A549 (cell line): Measurements from ENCODE around the gene DHX15. TPM values are rescaled to one million over a fixed set of nuclear protein-coding genes. Genes with fewer than 3 reads are reported as not detected.

Experiments
- ATAC-seq, 2 experiments: fragments of 200-7000 bp in 1 of 2; fragments of >200 bp in 1 of 2; cut with Nextera tagmentation in 1 of 2; cut with Tn5 transposase in 1 of 2; 3 replicates each; pipeline versions ENCODE4 v1.8.0 to v1.9.1; 2018 to 2020; ENCODE audit warnings: mild to moderate bottlenecking in 1 of 2, moderate library complexity in 1 of 2
- CTCF ChIA-PET: fragments of 300-600 bp; sonication (Branson Sonifier 250); formaldehyde crosslinking; extraction: SDS; loops from one replicate; lab custom pipeline; 2021; ENCODE audit warnings: antibody characterized with exemption, inconsistent platforms; lab: Yijun Ruan, JAX
- POLR2A ChIA-PET: fragments of 350-600 bp; formaldehyde crosslinking; extraction: SDS; loops from one replicate; lab custom pipeline; 2021; ENCODE audit warnings: antibody characterized with exemption, inconsistent platforms; lab: Yijun Ruan, JAX
- DNase-seq, 2 experiments: peaks; one replicate each; pipeline versions ENCODE4 v3.0.0 to v3.0.0-alpha.2; 2011 to 2016; ENCODE audit warnings: low read depth in 1 of 2, low spot score in 1 of 2
- FAIRE-seq: peaks from 2 replicates; lab custom pipeline; 2011; peaks lifted over from hg19 to GRCh38; lab: Jason Lieb, UNC
- H3K27ac ChIP-seq, 2 experiments: fragments of >200 bp; sonication (Bioruptor Twin); formaldehyde crosslinking; 3 replicates each; pipeline ENCODE4 v1.5.1; 2016 to 2017
- H3K4me1 ChIP-seq: fragments of >200 bp; sonication (Bioruptor Twin); formaldehyde crosslinking; 3 replicates; pipeline ENCODE4 v1.6.1; 2016
- H3K4me2 ChIP-seq: fragments of >200 bp; sonication (Bioruptor Twin); formaldehyde crosslinking; 3 replicates; pipeline ENCODE4 v1.6.1; 2016
- H3K4me3 ChIP-seq: fragments of >200 bp; sonication (Bioruptor Twin); formaldehyde crosslinking; 3 replicates; pipeline ENCODE4 v1.5.1; 2016
- H3K9me3 ChIP-seq: fragments of >200 bp; sonication (Bioruptor Twin); formaldehyde crosslinking; 3 replicates; pipeline ENCODE4 v1.6.1; 2016
- CBX8 ChIP-seq: fragments of 200-600 bp; sonication (generic); IDR thresholded peaks from 2 replicates; pipeline ENCODE4 v1.6.1; 2016
- EHMT2 ChIP-seq: fragments of 200-600 bp; sonication (generic); IDR thresholded peaks from 2 replicates; pipeline ENCODE4 v1.6.1; 2016; ENCODE audit warnings: antibody characterized with exemption, low read depth, mild to moderate bottlenecking, moderate library complexity
- EP300 ChIP-seq, 2 experiments: fragments of >200 bp; sonication (Bioruptor Twin); formaldehyde crosslinking; IDR thresholded peaks; 2 replicates in 1 of 2; 3 replicates in 1 of 2; pipeline ENCODE4 v1.6.1; 2016 to 2017
- ESRRA ChIP-seq: fragments of 150-350 bp; IDR thresholded peaks from 2 replicates; pipeline ENCODE4 v1.6.1; 2014; ENCODE audit warnings: mild to moderate bottlenecking, low read length, borderline replicate concordance
- FOSB ChIP-seq: fragments of 250-450 bp; sonication (Bioruptor Pico); IDR thresholded peaks from 2 replicates; pipeline ENCODE4 v1.5.0; 2020; ENCODE audit warnings: mild to moderate bottlenecking, moderate library complexity
- GATA3 ChIP-seq: IDR thresholded peaks from 2 replicates; pipeline ENCODE4 v1.6.1; 2012; ENCODE audit warnings: borderline replicate concordance
- JUN ChIP-seq, 2 experiments: fragments of >200 bp; sonication (Bioruptor Twin); formaldehyde crosslinking; IDR thresholded peaks; 2 replicates in 1 of 2; 3 replicates in 1 of 2; pipeline ENCODE4 v1.6.1; 2016 to 2017
- MAFK ChIP-seq: fragments of 450-650 bp; IDR thresholded peaks from 2 replicates; pipeline ENCODE4 v1.6.1; 2014; ENCODE audit not compliant: partially characterized antibody
- MAZ ChIP-seq: fragments of 150-350 bp; IDR thresholded peaks from 2 replicates; pipeline ENCODE4 v1.6.1; 2014; ENCODE audit warnings: antibody characterized with exemption, low read depth, low read length, borderline replicate concordance
- MYC ChIP-seq: IDR thresholded peaks from 2 replicates; pipeline ENCODE4 v1.6.1; 2012; ENCODE audit warnings: mild to moderate bottlenecking, inconsistent platforms, low read length, improper control_type of control experiment, borderline replicate concordance
- PHF8 ChIP-seq: fragments of 200-600 bp; sonication (generic); IDR thresholded peaks from 2 replicates; pipeline ENCODE4 v1.6.1; 2016; ENCODE audit warnings: low read depth, mild to moderate bottlenecking, antibody characterized with exemption, moderate library complexity, borderline replicate concordance
- POLR2A ChIP-seq: IDR thresholded peaks from 2 replicates; pipeline ENCODE4 v1.6.1; 2012; ENCODE audit warnings: mild to moderate bottlenecking, low read length
- POLR2AphosphoS2 ChIP-seq: conservative IDR thresholded peaks from 2 replicates; pipeline ENCODE4 v1.6.1; 2012; ENCODE audit warnings: low read length, improper control_type of control experiment, inconsistent platforms
- ZC3H11A ChIP-seq: fragments of 450-650 bp; IDR thresholded peaks from 2 replicates; pipeline ENCODE4 v1.6.1; 2014; ENCODE audit warnings: antibody characterized with exemption, mild to moderate bottlenecking
- ZFP36 ChIP-seq: fragments of 450-650 bp; IDR thresholded peaks from 2 replicates; pipeline ENCODE4 v1.6.1; 2014; ENCODE audit warnings: borderline replicate concordance; ENCODE audit not compliant: partially characterized antibody
- ZNF302 ChIP-seq: fragments of 250-450 bp; sonication (Bioruptor Pico); IDR thresholded peaks from 2 replicates; pipeline ENCODE4 v1.9.0; 2021; ENCODE audit warnings: inconsistent platforms, mild to moderate bottlenecking, moderate library complexity
- ZSCAN20 ChIP-seq: fragments of 250-450 bp; sonication (Bioruptor Pico); IDR thresholded peaks from 2 replicates; pipeline ENCODE4 v1.8.0; 2022; ENCODE audit warnings: mild to moderate bottlenecking, moderate library complexity
- WGBS: methylation state at CpG from one replicate; pipeline ENCODE4 v1.1.6; 2017; ENCODE audit errors: missing lambda C conversion rate; 5-methylcytosine and 5-hydroxymethylcytosine counted together
- polyA plus RNA-seq, 4 experiments: library from polyadenylated mRNA; depleted of rRNA in 3 of 4; stranded (reverse); fragments of >200 nt; fragmentation: RNase III in 1 of 4; extraction: RNeasy Plus Mini Kit Qiagen cat#74134 plus additional on column Dnase treatment in 1 of 4; gene quantifications; 2 replicates in 3 of 4; 3 replicates in 1 of 4; pipeline ENCODE4 v1.2.3, GENCODE V29; 2011 to 2017
- TF ChIP-seq, protein P1 (sequence below): fragments of 250-450 bp; sonication (Bioruptor Pico); IDR thresholded peaks from 2 replicates; pipeline ENCODE4 v1.5.0; 2020; ENCODE audit warnings: low read depth, mild to moderate bottlenecking, moderate library complexity
- TF ChIP-seq, protein P2 (sequence below): IDR thresholded peaks from 2 replicates; pipeline ENCODE4 v1.6.1; 2012; ENCODE audit warnings: low read depth, borderline replicate concordance
- TF ChIP-seq, protein P3 (sequence below): fragments of 200-600 bp; sonication (generic); IDR thresholded peaks from 2 replicates; pipeline ENCODE4 v1.6.1; 2016; ENCODE audit warnings: antibody characterized with exemption, mild to moderate bottlenecking, moderate library complexity
- TF ChIP-seq, protein P4 (sequence below): fragments of >200 bp; sonication (Bioruptor Twin); formaldehyde crosslinking; IDR thresholded peaks from 2 replicates; pipeline ENCODE4 v1.6.1; 2016
- TF ChIP-seq, protein P5 (sequence below): fragments of 250-450 bp; sonication (Bioruptor Pico); IDR thresholded peaks from 2 replicates; pipeline ENCODE4 v1.5.0; 2021; ENCODE audit warnings: mild to moderate bottlenecking, moderate library complexity, borderline replicate concordance

The DHX15 gene
- polyA plus RNA-seq, 2 of the 4 experiments (the other 2 are of a cell fraction): 154 to 189 TPM

DNA sequence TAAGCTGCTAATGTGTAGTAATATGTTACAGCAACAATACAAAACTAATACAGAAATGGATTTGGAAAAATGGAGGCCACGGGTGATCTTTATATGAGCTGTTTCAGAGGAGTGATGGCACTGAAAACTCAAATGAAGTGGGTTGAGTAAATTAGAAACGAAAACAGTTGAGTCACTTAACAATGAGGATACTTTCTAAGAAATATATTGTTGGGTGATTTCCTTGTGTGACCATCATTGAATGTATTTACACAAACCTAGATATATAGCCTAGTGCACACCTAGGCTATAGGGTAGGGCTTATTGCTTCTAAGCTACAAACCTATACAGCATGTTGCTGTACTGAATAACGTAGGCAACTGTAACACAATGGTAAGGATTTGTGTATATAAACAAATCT is 30.5 kb upstream of the DHX15 start:
- ATAC-seq: no peak
- POLR2A ChIA-PET: no interaction called here

DNA sequence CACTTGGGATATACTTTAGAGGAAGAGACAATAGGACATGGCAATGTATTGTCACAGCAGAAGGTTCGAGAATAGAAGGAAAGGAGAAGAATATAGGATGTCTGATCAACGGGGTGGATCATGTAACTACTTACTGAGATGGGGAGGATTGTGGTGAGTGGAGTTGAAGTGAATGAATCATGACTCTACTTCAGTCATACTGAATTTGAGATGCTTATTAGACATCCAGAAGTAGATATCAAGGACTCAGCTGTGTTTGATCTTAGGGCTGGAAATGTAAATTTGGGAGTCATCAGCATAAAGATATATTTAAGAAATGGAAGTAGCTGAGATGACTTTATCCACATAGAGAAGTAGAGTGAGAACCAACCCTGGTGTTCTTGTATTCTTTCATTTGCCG is 29.1 kb upstream of the DHX15 start:
- TF ChIP-seq EHMT2: no peak
- no peak for TF ChIP-seq JUN (IDR thresholded peaks at IDR 0.05)
- TF ChIP-seq, protein P1, sequence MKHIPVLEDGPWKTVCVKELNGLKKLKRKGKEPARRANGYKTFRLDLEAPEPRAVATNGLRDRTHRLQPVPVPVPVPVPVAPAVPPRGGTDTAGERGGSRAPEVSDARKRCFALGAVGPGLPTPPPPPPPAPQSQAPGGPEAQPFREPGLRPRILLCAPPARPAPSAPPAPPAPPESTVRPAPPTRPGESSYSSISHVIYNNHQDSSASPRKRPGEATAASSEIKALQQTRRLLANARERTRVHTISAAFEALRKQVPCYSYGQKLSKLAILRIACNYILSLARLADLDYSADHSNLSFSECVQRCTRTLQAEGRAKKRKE: no peak
- TF ChIP-seq, protein P2, sequence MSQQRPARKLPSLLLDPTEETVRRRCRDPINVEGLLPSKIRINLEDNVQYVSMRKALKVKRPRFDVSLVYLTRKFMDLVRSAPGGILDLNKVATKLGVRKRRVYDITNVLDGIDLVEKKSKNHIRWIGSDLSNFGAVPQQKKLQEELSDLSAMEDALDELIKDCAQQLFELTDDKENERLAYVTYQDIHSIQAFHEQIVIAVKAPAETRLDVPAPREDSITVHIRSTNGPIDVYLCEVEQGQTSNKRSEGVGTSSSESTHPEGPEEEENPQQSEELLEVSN: no peak
- no peak for TF ChIP-seq POLR2AphosphoS2
- no peak for TF ChIP-seq MAFK
- TF ChIP-seq FOSB: no peak
- no peak for TF ChIP-seq CBX8
- TF ChIP-seq, protein P3, sequence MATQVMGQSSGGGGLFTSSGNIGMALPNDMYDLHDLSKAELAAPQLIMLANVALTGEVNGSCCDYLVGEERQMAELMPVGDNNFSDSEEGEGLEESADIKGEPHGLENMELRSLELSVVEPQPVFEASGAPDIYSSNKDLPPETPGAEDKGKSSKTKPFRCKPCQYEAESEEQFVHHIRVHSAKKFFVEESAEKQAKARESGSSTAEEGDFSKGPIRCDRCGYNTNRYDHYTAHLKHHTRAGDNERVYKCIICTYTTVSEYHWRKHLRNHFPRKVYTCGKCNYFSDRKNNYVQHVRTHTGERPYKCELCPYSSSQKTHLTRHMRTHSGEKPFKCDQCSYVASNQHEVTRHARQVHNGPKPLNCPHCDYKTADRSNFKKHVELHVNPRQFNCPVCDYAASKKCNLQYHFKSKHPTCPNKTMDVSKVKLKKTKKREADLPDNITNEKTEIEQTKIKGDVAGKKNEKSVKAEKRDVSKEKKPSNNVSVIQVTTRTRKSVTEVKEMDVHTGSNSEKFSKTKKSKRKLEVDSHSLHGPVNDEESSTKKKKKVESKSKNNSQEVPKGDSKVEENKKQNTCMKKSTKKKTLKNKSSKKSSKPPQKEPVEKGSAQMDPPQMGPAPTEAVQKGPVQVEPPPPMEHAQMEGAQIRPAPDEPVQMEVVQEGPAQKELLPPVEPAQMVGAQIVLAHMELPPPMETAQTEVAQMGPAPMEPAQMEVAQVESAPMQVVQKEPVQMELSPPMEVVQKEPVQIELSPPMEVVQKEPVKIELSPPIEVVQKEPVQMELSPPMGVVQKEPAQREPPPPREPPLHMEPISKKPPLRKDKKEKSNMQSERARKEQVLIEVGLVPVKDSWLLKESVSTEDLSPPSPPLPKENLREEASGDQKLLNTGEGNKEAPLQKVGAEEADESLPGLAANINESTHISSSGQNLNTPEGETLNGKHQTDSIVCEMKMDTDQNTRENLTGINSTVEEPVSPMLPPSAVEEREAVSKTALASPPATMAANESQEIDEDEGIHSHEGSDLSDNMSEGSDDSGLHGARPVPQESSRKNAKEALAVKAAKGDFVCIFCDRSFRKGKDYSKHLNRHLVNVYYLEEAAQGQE: no peak
- no peak for TF ChIP-seq PHF8
- H3K27ac ChIP-seq: no peak overlapping the region
- H3K4me3 ChIP-seq: no peak overlapping the region
- DNase-seq (no peak), FAIRE-seq (no peak), ATAC-seq (no peak)
- no peaks in the 10 kb centered on the region for H3K9me3 ChIP-seq
- WGBS: 40% methylated on average over 3 of the region's 3 CpGs
- H3K4me2 ChIP-seq: no peak overlapping the region
- ChIA-PET POLR2A (no interaction called here), CTCF (interaction anchor here (1.1 kb wide), 1 partner anchor 9 kb away, joined by 4 read pairs; no protein-coding TSS in a partner anchor)
- no peaks in the 10 kb centered on the region for H3K4me1 ChIP-seq

More for the DNA sequence above, 30.5 kb upstream of the DHX15 start:
- FAIRE-seq (no peak), DNase-seq (no peak)
- H3K9me3 ChIP-seq: no peaks in the 10 kb centered on the region
- H3K27ac ChIP-seq: no peak overlapping the region
- CTCF ChIA-PET: interaction anchor here (0.6 kb wide), 1 partner anchor 172 kb away, joined by 3 read pairs; no protein-coding TSS in a partner anchor
- H3K4me2 ChIP-seq: no peak overlapping the region
- 67% methylated on average over 3 of the region's 3 CpGs for WGBS
- no peak for TF ChIP-seq ZNF302 (CRISPR knock-in tag)
- TF ChIP-seq GATA3: no peak
- no peak for TF ChIP-seq MAFK
- H3K4me1 ChIP-seq: no peaks in the 10 kb centered on the region
- no peak overlapping the region for H3K4me3 ChIP-seq

DNA sequence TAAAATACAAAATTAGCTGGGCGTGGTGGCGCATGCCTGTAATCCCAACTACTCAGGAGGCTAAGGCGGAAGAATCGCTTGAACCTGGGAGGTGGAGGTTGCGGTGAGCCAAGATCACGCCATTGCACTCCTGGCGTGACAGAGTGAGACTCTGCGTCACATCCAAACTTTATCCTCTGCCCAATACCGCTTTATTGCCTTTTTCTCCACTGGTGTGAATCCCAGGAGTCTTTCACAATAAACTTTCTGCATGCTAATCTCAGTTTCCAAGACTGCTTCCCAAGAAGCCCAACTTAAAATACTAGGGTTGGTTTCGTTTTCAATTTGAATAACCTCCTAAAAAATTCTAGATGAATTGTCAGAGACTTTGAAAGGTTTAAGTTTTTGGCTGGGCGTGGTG is 27.2 kb upstream of the DHX15 start:
- Histone ChIP-seq H3K27ac (no peak overlapping the region), H3K4me1 (no peaks in the 10 kb centered on the region), H3K4me2 (no peak overlapping the region), H3K4me3 (no peak overlapping the region), H3K9me3 (no peaks in the 10 kb centered on the region)
- ATAC-seq (no peak), FAIRE-seq (no peak), DNase-seq (no peak)
- TF ChIP-seq JUN (IDR thresholded peaks at IDR 0.05): no peak
- TF ChIP-seq, protein P2: no peak
- WGBS: 90% methylated on average over 11 of the region's 11 CpGs
- ChIA-PET CTCF (no interaction called here), POLR2A (no interaction called here)

DNA sequence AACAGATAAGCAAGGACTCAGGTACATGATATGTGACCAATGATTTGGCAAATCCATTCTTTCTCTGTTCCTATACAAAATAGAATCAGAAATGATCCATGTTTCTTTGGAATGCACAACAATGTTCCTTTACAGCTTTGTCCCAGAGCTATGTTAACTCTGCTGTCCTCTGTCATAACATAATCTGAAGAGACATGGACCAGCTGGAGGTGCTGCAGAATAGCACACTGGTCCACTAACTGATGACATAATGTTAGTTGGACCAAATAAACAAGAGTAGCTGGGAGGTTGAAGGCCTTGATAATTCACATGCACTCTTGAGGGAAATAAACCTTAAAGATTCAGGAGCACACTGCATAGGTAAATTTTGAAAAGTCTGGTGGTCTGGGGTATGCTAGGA is 23.0 kb upstream of the DHX15 start:
- 0 out of 3 replicates have a peak, but pooled peaks cover 7% of the 10 kb centered on the region for H3K4me1 ChIP-seq
- DNase-seq (no peak), FAIRE-seq (no peak), ATAC-seq (no peak)
- ChIA-PET CTCF (interaction anchor here (0.6 kb wide), 1 partner anchor 793 kb away, joined by 4 read pairs; no protein-coding TSS in a partner anchor), POLR2A (no interaction called here)
- no peak overlapping the region for H3K4me3 ChIP-seq
- H3K4me2 ChIP-seq: no peak overlapping the region
- no peaks in the 10 kb centered on the region for H3K9me3 ChIP-seq
- H3K27ac ChIP-seq: no peak overlapping the region
- TF ChIP-seq MYC (no peak), EP300 (IDR thresholded peaks at IDR 0.05) (no peak), ZSCAN20 (no peak), MAFK (no peak), POLR2A (no peak), MAZ (no peak), ZC3H11A (no peak), POLR2AphosphoS2 (no peak), ESRRA (no peak), ZFP36 (no peak)
- TF ChIP-seq, protein P4, sequence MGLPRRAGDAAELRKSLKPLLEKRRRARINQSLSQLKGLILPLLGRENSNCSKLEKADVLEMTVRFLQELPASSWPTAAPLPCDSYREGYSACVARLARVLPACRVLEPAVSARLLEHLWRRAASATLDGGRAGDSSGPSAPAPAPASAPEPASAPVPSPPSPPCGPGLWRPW: no peak
- TF ChIP-seq, protein P5, sequence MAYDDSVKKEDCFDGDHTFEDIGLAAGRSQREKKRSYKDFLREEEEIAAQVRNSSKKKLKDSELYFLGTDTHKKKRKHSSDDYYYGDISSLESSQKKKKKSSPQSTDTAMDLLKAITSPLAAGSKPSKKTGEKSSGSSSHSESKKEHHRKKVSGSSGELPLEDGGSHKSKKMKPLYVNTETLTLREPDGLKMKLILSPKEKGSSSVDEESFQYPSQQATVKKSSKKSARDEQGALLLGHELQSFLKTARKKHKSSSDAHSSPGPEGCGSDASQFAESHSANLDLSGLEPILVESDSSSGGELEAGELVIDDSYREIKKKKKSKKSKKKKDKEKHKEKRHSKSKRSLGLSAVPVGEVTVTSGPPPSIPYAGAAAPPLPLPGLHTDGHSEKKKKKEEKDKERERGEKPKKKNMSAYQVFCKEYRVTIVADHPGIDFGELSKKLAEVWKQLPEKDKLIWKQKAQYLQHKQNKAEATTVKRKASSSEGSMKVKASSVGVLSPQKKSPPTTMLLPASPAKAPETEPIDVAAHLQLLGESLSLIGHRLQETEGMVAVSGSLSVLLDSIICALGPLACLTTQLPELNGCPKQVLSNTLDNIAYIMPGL (CRISPR knock-in tag): no peak
